Medulla oblongata (tissue), 1 donor: ENCODE results near the gene PLAAT2.
A peak's percentile ranks its signal among the peaks of the same experiment; 100 is the strongest.
"Not testable (repeated sequence)": the region's sequence is repeated elsewhere in the genome, so short reads cannot be mapped to it uniquely, and the experiment has no call there.

Experiments
- DNase-seq: peaks from one replicate; pipeline ENCODE4 v3.0.0-alpha.2; 2015; ENCODE audit errors: extremely low spot score

The PLAAT2 gene

GRCh38 chr11:63563201-63564055, at the start of gene PLAAT2:
Gene PLAAT2, minus strand, starts transcription at chr11:63563379. Its CDS starts 55 bp downstream, at chr11:63563324.
- no peak for DNase-seq

- no peak for DNase-seq
These were observed 49.0 kb upstream of the PLAAT2 start for GRCh38 chr11:63612181-63612580.

- no peak for DNase-seq
These were observed 48.2 kb upstream of the PLAAT2 start for GRCh38 chr11:63611395-63611747.

- peak; percentile 80 for DNase-seq
These were observed 47.6 kb upstream of the PLAAT2 start for GRCh38 chr11:63610604-63611394.

GRCh38 chr11:63609971-63610580, 46.9 kb upstream of the PLAAT2 start:
- no peak for DNase-seq

- peak; percentile 84 for DNase-seq
These were observed 46.4 kb upstream of the PLAAT2 start for GRCh38 chr11:63609536-63609935.

GRCh38 chr11:63608353-63609345, 45.5 kb upstream of the PLAAT2 start:
- no peak for DNase-seq

GRCh38 chr11:63603180-63603518, 40.0 kb upstream of the PLAAT2 start:
- DNase-seq = peak; percentile 96

GRCh38 chr11:63602290-63603179, 39.4 kb upstream of the PLAAT2 start:
- DNase-seq = peak; percentile 58

- DNase-seq = peak; percentile 54
These were observed 36.3 kb upstream of the PLAAT2 start for GRCh38 chr11:63599211-63600122.

- DNase-seq = no peak
These were observed 35.4 kb upstream of the PLAAT2 start for GRCh38 chr11:63598556-63598955.

- no peak for DNase-seq
These were observed 32.1 kb upstream of the PLAAT2 start for GRCh38 chr11:63595296-63595695.

GRCh38 chr11:63592975-63593395, 29.8 kb upstream of the PLAAT2 start:
- DNase-seq = peak; percentile 67

GRCh38 chr11:63590024-63590788, 27.0 kb upstream of the PLAAT2 start:
- DNase-seq = no peak

GRCh38 chr11:63589000-63589399, 25.8 kb upstream of the PLAAT2 start:
- DNase-seq = no peak

- no peak for DNase-seq
These were observed 23.4 kb upstream of the PLAAT2 start for GRCh38 chr11:63586451-63587166.

- DNase-seq = peak; percentile 94
These were observed 20.1 kb upstream of the PLAAT2 start for GRCh38 chr11:63583357-63583677.

GRCh38 chr11:63581224-63581623, 18.0 kb upstream of the PLAAT2 start:
- DNase-seq = not testable (repeated sequence)
